SK-MEL-5 (cell line): ENCODE measurements around the gene RIPPLY3. TPM values are rescaled to one million over a fixed set of nuclear protein-coding genes. Genes with fewer than 3 reads are reported as not detected.
"Not testable (repeated sequence)": the region's sequence is repeated elsewhere in the genome, so short reads cannot be mapped to it uniquely, and the experiment has no call there.

ENCODE experiments used
- DNase-seq: peaks from one replicate; pipeline ENCODE4 v3.0.0-alpha.2; 2016; ENCODE audit warnings: low read depth, low spot score
- in situ Hi-C: cut with HindIII; loops from 2 replicates; pipeline ENCODE4 v1.10.0; 2016; ENCODE audit warnings: low sequenced_read_pairs, high pct_unique_total_duplicates, low pct_unique_long_range_greater_than_20kb
- total RNA-seq: library from RNA; depleted of rRNA; stranded (reverse); fragments of >200 nt; shearing (Covaris generic); gene quantifications from 2 replicates; pipeline ENCODE4 v1.2.3, GENCODE V29; 2014

The RIPPLY3 gene
- total RNA-seq, 1 experiment from 2014 or later, result not detected

- in situ Hi-C loops, result no loop called here
- DNase-seq, result no peak
Observed at GRCh38 chr21:37043818-37044217, 37.3 kb downstream of the RIPPLY3 start.

- no peak for DNase-seq
- in situ Hi-C loops, result no loop called here
Observed at GRCh38 chr21:37044643-37045042, 38.1 kb downstream of the RIPPLY3 start.

GRCh38 chr21:37045149-37045548 is 38.6 kb downstream of the RIPPLY3 start:
- in situ Hi-C loops, result no loop called here
- DNase-seq, result no peak

- DNase-seq, result no peak
- in situ Hi-C loops, result no loop called here
Observed at GRCh38 chr21:37045556-37045955, 39.1 kb downstream of the RIPPLY3 start.

- in situ Hi-C loops, result no loop called here
- DNase-seq, result no peak
Observed at GRCh38 chr21:37047079-37047478, 40.6 kb downstream of the RIPPLY3 start.

GRCh38 chr21:37049741-37050140 is 43.2 kb downstream of the RIPPLY3 start:
- in situ Hi-C loops, result not testable (repeated sequence)

GRCh38 chr21:37055271-37055855 is 48.9 kb downstream of the RIPPLY3 start:
- in situ Hi-C loops, result no loop called here
- no peak for DNase-seq

More at GRCh38 chr21:37049741-37050140, 43.2 kb downstream of the RIPPLY3 start:
- not testable (repeated sequence) for DNase-seq

- in situ Hi-C loops, result no loop called here
- DNase-seq, result no peak
Observed at GRCh38 chr21:37057614-37058013, 51.1 kb downstream of the RIPPLY3 start.

GRCh38 chr21:37058261-37058660 is 51.8 kb downstream of the RIPPLY3 start:
- no peak for DNase-seq
- in situ Hi-C loops, result no loop called here

- in situ Hi-C loops, result no loop called here
- no peak for DNase-seq
Observed at GRCh38 chr21:37059181-37059580, 52.7 kb downstream of the RIPPLY3 start.

GRCh38 chr21:37060296-37060695 is 53.8 kb downstream of the RIPPLY3 start:
- in situ Hi-C loops, result no loop called here

GRCh38 chr21:37061926-37062592 is 55.6 kb downstream of the RIPPLY3 start:
- in situ Hi-C loops, result no loop called here
- peak; percentile 40 for DNase-seq

More at GRCh38 chr21:37060296-37060695, 53.8 kb downstream of the RIPPLY3 start:
- peak; percentile 58 for DNase-seq

GRCh38 chr21:37062593-37062935 is 56.1 kb downstream of the RIPPLY3 start:
- in situ Hi-C loops, result no loop called here

GRCh38 chr21:37063433-37063832 is 56.9 kb downstream of the RIPPLY3 start:
- in situ Hi-C loops, result no loop called here
- DNase-seq, result no peak

More at GRCh38 chr21:37062593-37062935, 56.1 kb downstream of the RIPPLY3 start:
- no peak for DNase-seq

GRCh38 chr21:37064841-37065240 is 58.3 kb downstream of the RIPPLY3 start:
- in situ Hi-C loops, result no loop called here
- DNase-seq, result no peak

- no peak for DNase-seq
- in situ Hi-C loops, result no loop called here
Observed at GRCh38 chr21:37065561-37066177, 59.2 kb downstream of the RIPPLY3 start.
